CD4-positive, alpha-beta T cell (primary cell): ENCODE measurements around the gene MRPL38. TPM values are rescaled to one million over a fixed set of nuclear protein-coding genes. Genes with fewer than 3 reads are reported as not detected.

Source experiments
- ATAC-seq: fragments of 200-7000 bp; cut with Tn5 transposase; one replicate; pipeline ENCODE4 v1.10.0; 2022; ENCODE audit warnings: mild to moderate bottlenecking; ENCODE audit not compliant: poor library complexity
- CTCF ChIA-PET: fragments of 350-600 bp; sonication (Branson Sonifier 250); formaldehyde crosslinking; loops from one replicate; lab custom pipeline; 2021; ENCODE audit warnings: antibody characterized with exemption, inconsistent platforms; lab: Charles Lee
- POLR2A ChIA-PET: fragments of 350-600 bp; sonication (Branson Sonifier 250); formaldehyde crosslinking; loops from one replicate; lab custom pipeline; 2021; ENCODE audit warnings: antibody characterized with exemption, inconsistent platforms; lab: Charles Lee
- DNase-seq, 14 experiments: peaks; one replicate each; pipeline ENCODE4 v3.0.0-alpha.2; 2013 to 2020; ENCODE audit warnings: mixed read lengths in 2 of 14
- H3K27ac ChIP-seq, 2 donors: one replicate each; pipeline versions ENCODE4 v1.5.1 to v1.7.0; 2013; ENCODE audit warnings: low read length in 2 of 2, low read depth in 1 of 2, mild to moderate bottlenecking in 1 of 2
- H3K27me3 ChIP-seq, 2 experiments: 1 replicate in 1 of 2; 2 replicates in 1 of 2; pipeline versions ENCODE4 v1.6.1 to v1.7.0; 2013; ENCODE audit warnings: low read length in 2 of 2, control low read depth in 1 of 2, mild to moderate bottlenecking in 1 of 2, moderate library complexity in 1 of 2; ENCODE audit not compliant: insufficient read depth in 2 of 2, control insufficient read depth in 1 of 2
- H3K36me3 ChIP-seq: one replicate; pipeline ENCODE4 v1.6.1; 2013; ENCODE audit warnings: low read length, control low read depth; ENCODE audit not compliant: insufficient read depth
- H3K4me1 ChIP-seq: one replicate; pipeline ENCODE4 v1.6.1; 2013; ENCODE audit warnings: low read length, control low read depth; ENCODE audit not compliant: insufficient read depth
- H3K4me3 ChIP-seq: one replicate; pipeline ENCODE4 v1.5.1; 2013; ENCODE audit warnings: mild to moderate bottlenecking, low read length, moderate library complexity
- H3K9me3 ChIP-seq, 2 experiments: 1 replicate in 1 of 2; 2 replicates in 1 of 2; pipeline versions ENCODE4 v1.6.1 to v1.7.0; 2013; ENCODE audit warnings: low read length in 2 of 2, mild to moderate bottlenecking in 2 of 2, control low read depth in 1 of 2, moderate library complexity in 1 of 2; ENCODE audit not compliant: control insufficient read depth in 1 of 2, insufficient read depth in 1 of 2
- H3K27ac Mint-ChIP-seq: one replicate; pipeline ENCODE4 v1.8.0; 2020; ENCODE audit warnings: mixed read lengths
- H3K27me3 Mint-ChIP-seq: one replicate; pipeline ENCODE4 v1.8.0; 2021; ENCODE audit warnings: mixed read lengths
- H3K36me3 Mint-ChIP-seq: one replicate; pipeline ENCODE4 v1.8.0; 2021; ENCODE audit warnings: low read depth, mixed read lengths
- H3K4me1 Mint-ChIP-seq: one replicate; pipeline ENCODE4 v1.8.0; 2021; ENCODE audit warnings: low read depth, mixed read lengths
- H3K4me3 Mint-ChIP-seq: one replicate; pipeline ENCODE4 v1.8.0; 2020; ENCODE audit warnings: mild to moderate bottlenecking, mixed read lengths
- H3K9me3 Mint-ChIP-seq: one replicate; pipeline ENCODE4 v1.8.0; 2020; ENCODE audit warnings: mixed read lengths
- CTCF ChIP-seq: fragments of 200-600 bp; IDR thresholded peaks from one replicate; pipeline ENCODE4 v1.8.0; 2022; ENCODE audit warnings: antibody characterized with exemption, mild to moderate bottlenecking
- intact Hi-C, 2 experiments: fragments of 100-400 bp; cut with DNase I in 1 of 2; cut with micrococcal nuclease in 1 of 2; formaldehyde crosslinking; loops; one replicate each; pipeline versions ENCODE4 v1.15.1 to v1.9.0; 2023 to 2025; cut with DNase I, micrococcal nuclease
- total RNA-seq, 174 experiments: library from RNA in 2 of 174; stranded (reverse) in 2 of 174; gene quantifications; one replicate each; pipeline ENCODE4 v1.2.3 and lab custom pipeline; 2021 to 2026

The MRPL38 gene
- total RNA-seq, 2 experiments from 2014 or later, result 146 to 147 TPM

- Mint-ChIP-seq H3K27ac (peak within 1 kb of the TSS; percentile 78), H3K4me1 (peaks cover 25% of the 10 kb centered on the region), H3K9me3 (no peaks in the 10 kb centered on the region), H3K27me3 (no peaks in the 10 kb centered on the region), H3K4me3 (peak within 1 kb of the TSS; percentile 88), H3K36me3 (peaks cover 44% of the 10 kb centered on the region)
- ChIA-PET POLR2A (interaction anchor here (0.6 to 3.5 kb wide), 22 partner anchors 9 to 368 kb away, joined by 3 to 74 read pairs (median 6); partner anchors contain the start of genes ACOX1, GALK1, TEN1 and TRIM47), CTCF (interaction anchor here (0.5 to 2.1 kb wide), 20 partner anchors 8 to 383 kb away, joined by 3 to 50 read pairs (median 5); partner anchors contain the start of genes MRPL38, TRIM47, UNK and WBP2)
- DNase-seq (peak; percentile 55 to 91 (median 74)), ATAC-seq (peak; percentile 85)
- peak within 1 kb of the TSS; percentile 57 for H3K4me3 ChIP-seq
- no peaks in the 10 kb centered on the region for H3K27me3 ChIP-seq
- H3K36me3 ChIP-seq, result peaks cover 50% of the 10 kb centered on the region
- H3K9me3 ChIP-seq, result no peaks in the 10 kb centered on the region
- H3K4me1 ChIP-seq, result peaks cover 33% of the 10 kb centered on the region
- intact Hi-C loops, result loop anchor here (1.0 to 2.0 kb wide), 4 partner anchors 18 to 114 kb away; partner anchors contain the start of genes TRIM47 (in 1 of the 2) and WBP2 (in 1 of the 2)
- peak within 1 kb of the TSS in 1 of 2 donors; percentile 29 for H3K27ac ChIP-seq
- peak; percentile 33 for TF ChIP-seq CTCF
These were observed 8.1 kb downstream of the MRPL38 start, which contains the start of gene TRIM65 for GRCh38 chr17:75896415-75897159. Gene TRIM65 (minus strand): TSS chr17:75896951. CDS start chr17:75896937, 14 bp downstream.

DNA sequence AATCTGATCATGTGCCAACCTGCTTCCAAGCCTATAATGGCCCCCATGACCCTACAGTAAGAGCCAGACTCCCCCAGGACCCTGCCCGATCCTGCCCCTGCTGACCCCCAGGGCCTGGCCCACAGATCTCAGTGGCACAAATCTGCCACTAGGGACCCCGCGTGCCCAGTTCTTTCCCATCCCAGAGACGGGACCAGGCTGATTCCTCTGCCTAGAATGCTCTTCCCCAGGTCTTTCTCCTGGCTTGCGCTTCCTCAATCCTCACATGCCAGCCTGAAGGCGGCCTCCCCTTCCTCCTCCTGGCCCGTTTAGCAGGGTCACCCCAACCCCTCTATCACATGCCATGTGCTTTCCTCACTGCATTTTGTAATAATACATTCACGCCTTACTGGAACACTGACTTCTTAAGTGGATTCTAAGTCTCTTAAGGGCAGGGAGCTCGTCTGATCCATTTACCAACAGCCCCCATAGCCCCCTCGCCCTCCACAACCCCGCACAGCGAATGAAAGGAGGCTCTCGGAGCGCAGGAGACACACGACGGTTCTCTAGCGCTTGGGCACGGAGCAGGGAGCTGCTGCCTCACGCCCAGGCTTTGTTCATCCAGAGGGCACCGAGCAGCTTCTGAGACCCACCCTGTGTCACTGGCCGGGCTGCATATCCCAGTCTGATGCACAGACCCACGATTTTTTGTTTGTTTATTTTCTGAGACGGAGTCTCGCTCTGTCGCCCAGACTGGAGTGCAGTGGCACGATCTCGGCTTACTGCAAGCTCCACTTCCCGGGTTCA, 9.1 kb downstream of the MRPL38 start:
- Mint-ChIP-seq H3K4me3 (peak overlapping the region; percentile 49), H3K36me3 (peaks cover 36% of the 10 kb centered on the region), H3K4me1 (peaks cover 25% of the 10 kb centered on the region), H3K27ac (peak overlapping the region; percentile 35), H3K9me3 (no peaks in the 10 kb centered on the region), H3K27me3 (no peaks in the 10 kb centered on the region)
- Histone ChIP-seq H3K36me3 (peaks cover 49% of the 10 kb centered on the region), H3K4me1 (peaks cover 33% of the 10 kb centered on the region), H3K27me3 (no peaks in the 10 kb centered on the region), H3K9me3 (no peaks in the 10 kb centered on the region), H3K27ac (no peak overlapping the region), H3K4me3 (peak overlapping the region; percentile 57)
- ATAC-seq, result no peak
- POLR2A ChIA-PET, result interaction anchor here (0.6 to 3.5 kb wide), 18 partner anchors 14 to 131 kb away, joined by 3 to 74 read pairs (median 7); partner anchors contain the start of genes ACOX1, GALK1, TEN1 and TRIM47
- no peak for TF ChIP-seq CTCF
- DNase-seq, result peak in 1 of 14 experiments; percentile 41
- CTCF ChIA-PET, result interaction anchor here (0.7 to 2.1 kb wide), 15 partner anchors 8 to 384 kb away, joined by 3 to 50 read pairs (median 6); partner anchors contain the start of genes MRPL38, TRIM47, UNK and WBP2
- intact Hi-C loops, result loop anchor here (1.0 to 2.0 kb wide), 4 partner anchors 17 to 113 kb away; partner anchors contain the start of genes TRIM47 (in 1 of the 2) and WBP2 (in 1 of the 2)
